ENCODE results near the gene CHAD. TPM values are rescaled to one million over a fixed set of nuclear protein-coding genes. Genes with fewer than 3 reads are reported as not detected.

The CHAD gene
- total RNA-seq, 4 donors from 2014 or later: not detected

- no peak for TF ChIP-seq CTCF (IDR thresholded peaks at IDR 0.05; ENCODE audit: low read depth)
These were observed 20.6 kb downstream of the CHAD start for GRCh38 chr17:50447870-50448595.

DNA sequence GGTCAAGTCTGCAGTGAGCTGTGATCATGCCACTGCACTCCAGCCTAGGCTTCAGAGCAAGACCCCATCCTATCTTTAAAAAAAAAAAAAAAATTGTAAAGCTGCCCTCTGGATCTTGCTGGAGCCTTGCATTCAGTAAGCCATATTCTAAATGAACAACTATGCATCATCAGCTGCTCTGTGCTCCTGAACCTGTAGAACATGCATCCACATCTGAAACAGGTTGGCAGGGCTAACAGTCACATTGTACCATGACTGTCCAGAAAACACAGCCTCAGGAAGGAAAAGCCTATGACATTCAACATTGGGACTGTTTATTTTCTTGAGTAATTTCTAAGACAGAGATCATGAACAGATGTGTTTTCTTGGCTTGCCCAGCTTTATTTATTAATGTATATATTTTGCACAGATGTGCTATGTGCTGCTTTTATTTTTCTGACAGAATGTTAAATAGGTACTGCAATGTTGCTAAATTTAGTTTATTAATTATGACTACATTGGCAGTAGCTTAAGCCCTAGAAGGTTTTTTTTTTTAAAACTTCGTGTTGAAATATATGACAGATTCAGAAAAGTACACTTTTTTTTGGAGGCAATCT is 22.9 kb downstream of the CHAD start:
- no peak for TF ChIP-seq CTCF (IDR thresholded peaks at IDR 0.05; ENCODE audit: low read depth)

- no peak for TF ChIP-seq CTCF (IDR thresholded peaks at IDR 0.05; ENCODE audit: low read depth)
These were observed 23.6 kb downstream of the CHAD start for GRCh38 chr17:50444841-50445715.

- TF ChIP-seq CTCF (IDR thresholded peaks at IDR 0.05; ENCODE audit: low read depth): no peak
These were observed 25.1 kb downstream of the CHAD start for GRCh38 chr17:50443505-50443974.

DNA sequence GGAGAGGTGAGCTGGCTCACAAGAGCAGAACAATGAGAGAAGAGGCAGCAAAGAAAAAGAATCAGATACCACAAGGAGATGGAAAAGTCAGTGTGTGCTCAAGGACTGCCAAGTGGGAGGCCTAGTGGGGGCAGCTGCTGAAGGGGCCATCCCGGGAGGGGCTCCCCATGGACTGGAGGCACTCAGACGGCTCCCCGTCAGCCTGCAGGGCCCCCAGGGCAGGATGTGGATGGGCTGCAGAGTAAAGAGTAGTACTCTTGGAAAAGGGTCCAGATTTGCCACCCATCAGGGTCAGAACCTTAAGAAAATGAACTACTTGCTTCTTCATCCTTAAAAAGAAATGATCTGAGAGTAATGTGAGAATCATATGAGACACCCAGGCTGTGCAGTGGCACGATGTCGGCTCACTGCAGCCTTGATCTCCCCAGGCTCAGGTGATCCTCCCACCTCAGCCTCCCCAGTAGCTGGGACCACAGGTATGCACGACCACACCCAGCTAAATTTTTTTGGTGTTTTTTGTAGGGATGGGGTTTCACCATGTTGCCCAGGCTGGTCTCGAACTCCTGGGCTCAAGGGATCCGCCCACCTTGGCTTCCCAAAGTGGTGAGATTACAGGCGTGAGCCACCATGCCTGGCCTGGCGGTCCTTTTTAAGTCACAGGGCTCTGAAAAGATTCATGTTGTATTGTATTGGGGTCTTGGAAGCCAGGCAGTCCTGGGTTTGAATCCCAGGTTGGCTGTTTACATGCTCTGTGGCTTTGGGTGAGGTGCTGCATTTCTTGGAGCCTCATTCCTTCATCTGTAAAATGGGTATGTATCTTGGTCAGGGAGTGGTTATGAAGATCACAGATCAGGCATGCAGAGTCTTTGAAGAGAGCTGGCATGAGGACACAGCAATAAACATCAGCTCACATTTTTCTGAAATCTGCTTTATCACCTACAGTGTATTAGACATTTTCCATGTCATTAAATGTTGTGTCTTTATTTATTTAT is 27.5 kb downstream of the CHAD start:
- no peak for TF ChIP-seq CTCF (IDR thresholded peaks at IDR 0.05; ENCODE audit: low read depth)

- TF ChIP-seq CTCF (IDR thresholded peaks at IDR 0.05; ENCODE audit: low read depth): no peak
These were observed 28.4 kb downstream of the CHAD start for GRCh38 chr17:50440172-50440837.
